A673 (cell line): ENCODE data around the gene ATP8A2.

Experiments
- EZH2 ChIP-seq: fragments of 200-600 bp; sonication (generic); IDR thresholded peaks from 2 replicates; pipeline ENCODE4 v1.6.1; 2017; ENCODE audit warnings: borderline replicate concordance, low read depth, mild to moderate bottlenecking, mixed read lengths, antibody characterized with exemption, low read length; ENCODE audit not compliant: poor library complexity, severe bottlenecking
- TF ChIP-seq, protein P1 (sequence below): fragments of 300-800, 200-600 bp; sonication (generic); conservative IDR thresholded peaks from 2 replicates; pipeline ENCODE4 v1.5.1; 2017; ENCODE audit warnings: low read depth, mild to moderate bottlenecking, antibody characterized with exemption, low read length, moderate library complexity, mixed read lengths

DNA sequence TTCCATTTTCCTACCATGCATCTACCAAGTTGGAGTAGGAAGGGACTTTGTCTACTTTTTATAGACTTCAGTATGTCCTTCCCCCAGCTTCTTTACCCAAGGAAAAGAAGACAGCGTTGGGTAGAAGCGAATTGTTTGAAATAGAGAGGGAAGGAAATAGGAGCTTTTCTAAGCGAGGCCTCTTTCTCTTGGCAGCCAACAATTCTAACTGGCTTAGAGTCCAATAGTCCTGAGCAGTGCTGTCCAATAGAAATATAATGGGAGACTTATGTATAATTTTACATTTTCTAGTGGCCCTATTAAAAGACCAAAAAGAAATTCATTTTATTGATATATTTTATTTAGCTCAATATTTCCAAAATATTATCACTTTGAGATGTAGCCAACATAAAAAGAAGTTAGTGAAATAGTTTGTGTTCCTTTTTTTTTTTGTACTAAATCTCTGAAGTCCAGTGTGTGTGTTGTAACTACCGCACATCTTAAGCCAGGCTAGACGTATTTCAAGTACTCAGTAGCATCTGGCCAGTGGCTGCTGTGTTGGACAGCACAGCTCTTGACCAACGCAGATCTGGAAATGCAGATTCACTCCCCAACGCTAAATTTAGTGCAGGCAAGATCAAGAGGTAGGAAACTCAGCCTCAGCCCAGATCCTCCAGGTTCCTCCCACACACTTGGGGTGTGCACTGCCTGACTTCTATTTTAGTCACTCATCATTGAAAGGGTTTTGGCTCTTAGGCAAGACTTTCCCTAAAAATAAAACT lies 500.9 kb downstream of the ATP8A2 start:
- TF ChIP-seq, protein P1, sequence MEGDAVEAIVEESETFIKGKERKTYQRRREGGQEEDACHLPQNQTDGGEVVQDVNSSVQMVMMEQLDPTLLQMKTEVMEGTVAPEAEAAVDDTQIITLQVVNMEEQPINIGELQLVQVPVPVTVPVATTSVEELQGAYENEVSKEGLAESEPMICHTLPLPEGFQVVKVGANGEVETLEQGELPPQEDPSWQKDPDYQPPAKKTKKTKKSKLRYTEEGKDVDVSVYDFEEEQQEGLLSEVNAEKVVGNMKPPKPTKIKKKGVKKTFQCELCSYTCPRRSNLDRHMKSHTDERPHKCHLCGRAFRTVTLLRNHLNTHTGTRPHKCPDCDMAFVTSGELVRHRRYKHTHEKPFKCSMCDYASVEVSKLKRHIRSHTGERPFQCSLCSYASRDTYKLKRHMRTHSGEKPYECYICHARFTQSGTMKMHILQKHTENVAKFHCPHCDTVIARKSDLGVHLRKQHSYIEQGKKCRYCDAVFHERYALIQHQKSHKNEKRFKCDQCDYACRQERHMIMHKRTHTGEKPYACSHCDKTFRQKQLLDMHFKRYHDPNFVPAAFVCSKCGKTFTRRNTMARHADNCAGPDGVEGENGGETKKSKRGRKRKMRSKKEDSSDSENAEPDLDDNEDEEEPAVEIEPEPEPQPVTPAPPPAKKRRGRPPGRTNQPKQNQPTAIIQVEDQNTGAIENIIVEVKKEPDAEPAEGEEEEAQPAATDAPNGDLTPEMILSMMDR = no peak
- no peak for TF ChIP-seq EZH2
